IPS DF 4.7 (cell line): ENCODE data around the gene SCT.

Experiments
- DNase-seq: peaks from one replicate; pipeline ENCODE4 v3.0.0-alpha.2; 2013; ENCODE audit warnings: low spot score; ENCODE audit errors: extremely low read depth

The SCT gene

GRCh38 chr11:643849-644738, 17.1 kb upstream of the SCT start:
- no peak for DNase-seq

- DNase-seq, result no peak
These were observed 16.4 kb upstream of the SCT start for GRCh38 chr11:643366-643765.

- no peak for DNase-seq
These were observed 14.9 kb upstream of the SCT start for GRCh38 chr11:641806-642370.

- no peak for DNase-seq
These were observed 13.2 kb upstream of the SCT start for GRCh38 chr11:640021-640706.

GRCh38 chr11:639332-639955, 12.5 kb upstream of the SCT start:
- no peak for DNase-seq

- DNase-seq, result no peak
These were observed 11.8 kb upstream of the SCT start for GRCh38 chr11:638631-639331.

- DNase-seq, result no peak
These were observed 10.9 kb upstream of the SCT start for GRCh38 chr11:637593-638521.

GRCh38 chr11:637333-637592, 10.3 kb upstream of the SCT start:
- no peak for DNase-seq

- no peak for DNase-seq
These were observed 9.7 kb upstream of the SCT start, which contains the start of gene DRD4 for GRCh38 chr11:636511-637332. TSS of gene DRD4 (plus strand) at chr11:637269. CDS start at chr11:637305, 36 bp downstream.

- no peak for DNase-seq
These were observed 9.0 kb upstream of the SCT start for GRCh38 chr11:635945-636510.

GRCh38 chr11:630871-631270, 3.9 kb upstream of the SCT start:
- no peak for DNase-seq

GRCh38 chr11:629237-629583, 2.2 kb upstream of the SCT start:
- no peak for DNase-seq

- DNase-seq, result no peak
These were observed 1.1 kb upstream of the SCT start for GRCh38 chr11:628056-628455.

GRCh38 chr11:627308-627576, 261 bp upstream of the SCT start:
- DNase-seq, result no peak

GRCh38 chr11:625636-626268, 1.2 kb downstream of the SCT start:
- no peak for DNase-seq

GRCh38 chr11:624705-625635, 2.0 kb downstream of the SCT start, which contains the start of gene CDHR5:
TSS of gene CDHR5 (minus strand) at chr11:624955. CDS start at chr11:624902, 53 bp downstream.
- no peak for DNase-seq

GRCh38 chr11:623999-624704, 2.8 kb downstream of the SCT start:
- DNase-seq, result no peak
